Ureter (tissue), 1 donor: Measurements from ENCODE around the gene TEF. TPM values are rescaled to one million over a fixed set of nuclear protein-coding genes. Genes with fewer than 3 reads are reported as not detected.
"Not testable (repeated sequence)": the region's sequence is repeated elsewhere in the genome, so short reads cannot be mapped to it uniquely, and the experiment has no call there.

ENCODE experiments used
- DNase-seq: peaks from one replicate; pipeline ENCODE4 v3.0.0-alpha.2; 2020; ENCODE audit warnings: low spot score
- total RNA-seq: library from RNA; stranded (reverse); gene quantifications from one replicate; pipeline ENCODE4 v1.2.4, GENCODE V29; 2023
- donor health status: DM: yes; HTN: yes; CAD: no.

Gene TEF
- total RNA-seq, 1 donor from 2014 or later, result 27.5 TPM

DNA sequence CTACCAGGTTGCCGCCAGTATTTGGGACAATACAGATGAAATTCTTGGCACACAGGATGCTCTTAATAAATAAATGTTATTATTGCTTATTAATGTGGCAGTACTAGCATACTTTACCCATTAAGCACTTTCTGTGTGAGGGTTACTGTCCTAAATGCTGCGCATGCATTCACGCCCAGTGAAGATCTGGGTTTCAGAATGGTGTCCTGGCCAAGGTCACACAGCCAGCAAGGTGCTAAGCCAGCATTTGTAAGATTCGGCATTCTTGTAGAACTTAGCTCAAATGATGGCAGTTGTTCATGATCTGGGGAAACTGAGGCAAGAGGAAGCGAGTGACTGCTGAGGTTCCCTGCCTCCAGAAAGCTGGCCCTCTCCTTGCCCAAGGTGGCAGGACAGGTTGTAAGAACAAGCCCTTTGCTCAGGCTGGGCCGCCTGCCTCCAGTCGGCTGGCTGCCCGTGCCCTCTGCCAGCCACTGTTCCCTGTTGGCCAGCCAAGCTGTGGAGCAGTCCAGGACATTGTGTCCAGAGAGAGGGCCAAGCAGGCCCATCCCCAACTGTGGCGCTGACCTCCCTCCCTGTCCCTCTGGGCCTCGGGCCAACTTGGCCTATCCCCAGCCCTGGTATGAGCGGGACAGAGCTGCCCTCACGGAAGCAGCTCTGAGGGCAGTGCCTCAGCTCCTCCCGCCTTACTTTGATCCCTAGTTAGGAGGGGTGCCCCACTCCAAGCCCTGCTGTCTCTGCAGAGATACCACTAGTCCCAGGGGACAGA lies 36.1 kb downstream of the TEF start:
- DNase-seq, result peak; percentile 90

DNA sequence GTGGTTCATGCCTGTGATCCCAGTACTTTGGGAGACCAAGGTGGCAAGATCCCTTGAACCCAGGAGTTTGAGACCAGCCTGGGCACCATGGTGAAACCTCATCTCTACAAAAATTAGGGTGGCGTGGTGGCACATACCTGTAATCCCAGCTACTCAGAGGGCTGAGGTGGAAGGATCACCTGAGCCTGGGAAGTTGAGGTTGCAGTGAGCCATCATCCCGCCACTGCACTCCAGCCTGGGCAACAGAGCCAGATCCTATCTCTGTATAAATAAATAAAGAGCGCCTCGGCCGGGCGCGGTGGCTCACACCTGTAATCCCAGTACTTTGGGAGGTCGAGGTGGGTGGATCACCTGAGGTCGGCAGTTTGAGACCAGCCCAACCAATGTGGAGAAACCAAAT lies 37.0 kb downstream of the TEF start:
- no peak for DNase-seq

DNA sequence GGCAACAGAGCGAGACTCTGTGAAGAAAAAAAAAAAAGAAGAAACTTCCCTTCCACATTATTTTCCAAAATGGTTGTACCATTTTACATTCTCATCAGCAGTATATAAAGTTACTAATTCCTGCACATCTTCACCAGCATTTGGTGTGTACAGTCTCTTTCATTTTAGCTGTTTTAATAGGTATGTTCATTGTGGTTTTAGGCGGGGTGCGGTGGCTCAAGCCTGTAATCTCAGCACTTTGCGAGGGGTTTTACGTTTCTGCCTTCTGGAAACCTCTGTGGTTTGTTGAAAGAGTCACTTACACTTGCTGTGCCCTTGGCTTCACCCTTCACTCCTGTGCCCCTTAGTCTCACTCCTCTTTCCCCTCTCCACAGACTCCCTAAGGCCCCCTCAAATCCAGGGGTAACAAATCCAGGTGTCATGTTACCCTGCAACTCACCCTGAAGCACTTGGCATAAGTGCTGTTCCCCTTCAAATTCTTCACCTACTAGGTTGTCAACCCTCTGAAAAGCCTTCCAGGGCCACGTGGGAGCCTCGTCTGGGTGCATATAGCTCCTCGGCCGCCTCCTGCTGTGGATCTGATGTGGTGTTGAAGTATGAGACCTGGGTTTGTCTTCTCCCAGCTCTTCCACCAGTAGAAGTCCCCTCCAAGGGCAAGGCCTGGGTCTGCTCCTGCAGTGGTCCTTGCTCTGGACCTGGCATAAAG lies 44.1 kb downstream of the TEF start:
- no peak for DNase-seq

DNA sequence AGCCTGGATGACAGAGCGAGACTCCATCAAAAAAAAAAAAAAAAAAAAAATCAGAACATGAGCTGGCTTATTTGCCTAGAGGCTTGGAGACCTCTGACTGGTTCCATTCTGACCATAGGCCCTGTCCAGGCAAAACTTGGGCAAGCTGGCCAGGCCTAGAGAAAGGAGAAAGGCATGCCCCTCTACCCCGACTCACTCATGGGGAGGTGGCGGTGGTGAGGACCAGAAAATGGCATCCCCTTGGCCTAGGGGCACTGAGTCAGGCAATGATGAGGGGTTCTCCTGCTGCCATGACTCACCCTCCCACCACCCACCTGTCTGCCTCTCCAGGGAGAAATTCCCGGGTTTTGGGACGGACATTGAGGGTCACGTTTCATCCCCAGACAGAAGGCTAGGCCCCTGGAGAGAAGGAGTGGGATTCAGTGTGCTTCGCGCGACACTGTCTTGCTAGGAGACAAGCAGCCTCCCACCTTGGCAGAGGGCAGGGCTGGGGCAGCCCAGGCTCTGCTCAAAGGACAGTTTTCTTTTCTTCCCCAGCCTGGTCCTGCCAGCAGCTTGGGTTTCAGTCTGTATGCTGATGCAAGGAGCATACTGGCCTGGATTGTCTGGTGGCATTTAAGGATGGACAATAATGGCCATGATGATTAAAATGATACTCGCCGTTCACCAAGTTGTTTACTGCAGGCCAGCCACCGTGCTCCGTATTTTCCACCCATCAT lies 47.6 kb downstream of the TEF start:
- DNase-seq, result no peak

DNA sequence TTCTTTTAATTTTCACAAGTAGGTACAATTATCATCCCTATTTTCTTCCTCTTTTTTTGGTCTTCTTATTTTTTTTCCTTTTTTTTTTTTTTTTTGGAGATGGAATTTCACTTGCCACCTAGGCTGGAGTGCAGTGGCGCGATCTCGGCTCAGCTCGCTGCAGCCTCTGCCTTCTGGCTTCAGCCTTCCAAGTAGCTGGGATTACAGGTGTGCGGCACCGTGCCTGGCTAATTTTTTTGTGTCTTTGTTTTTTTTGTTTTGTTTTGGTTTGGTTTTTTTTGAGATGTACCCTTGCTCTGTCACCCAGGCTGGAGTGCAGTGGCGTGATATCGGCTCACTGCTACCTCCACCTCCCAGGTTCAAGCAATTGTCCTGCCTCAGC lies 48.2 kb downstream of the TEF start:
- no peak for DNase-seq

DNA sequence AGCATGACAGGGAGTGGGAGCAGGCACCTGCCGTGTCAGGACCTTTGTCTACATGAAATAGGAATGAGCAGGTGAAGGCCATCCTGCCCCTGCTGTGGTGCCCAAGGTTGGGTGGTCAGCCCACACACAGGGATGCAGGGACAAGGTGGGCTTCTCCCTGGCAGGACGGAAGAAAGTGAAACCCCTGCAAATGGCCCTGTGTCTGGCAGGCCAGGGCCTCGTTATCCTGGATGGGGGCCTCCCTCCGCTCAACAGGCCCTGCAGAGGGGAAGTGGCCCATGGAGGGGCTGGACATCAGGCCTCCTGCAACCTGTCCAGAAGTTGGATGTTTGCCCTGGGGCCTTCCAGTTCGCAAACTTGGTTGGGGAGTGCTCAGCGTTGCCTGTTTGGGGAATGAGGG lies 49.9 kb downstream of the TEF start:
- DNase-seq, result no peak

DNA sequence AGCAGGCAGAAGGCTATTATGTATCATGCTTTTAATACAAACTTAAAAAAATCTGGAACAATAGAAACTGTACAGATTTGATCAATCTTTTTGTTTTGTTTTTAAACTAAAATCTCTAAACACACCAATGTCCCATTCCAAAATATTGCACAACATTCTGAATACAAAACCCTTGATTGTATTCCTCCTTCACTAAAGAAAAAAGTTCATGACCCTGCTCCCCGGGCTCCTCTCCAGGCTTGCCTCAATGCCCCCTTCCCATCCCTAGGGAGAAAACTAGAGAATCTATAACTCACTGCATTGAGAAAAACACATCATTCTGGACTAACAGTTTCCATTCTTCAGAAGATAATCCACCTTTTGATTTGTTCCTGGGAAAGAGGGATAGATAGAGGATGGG lies 51.7 kb downstream of the TEF start:
- DNase-seq, result not testable (repeated sequence)

DNA sequence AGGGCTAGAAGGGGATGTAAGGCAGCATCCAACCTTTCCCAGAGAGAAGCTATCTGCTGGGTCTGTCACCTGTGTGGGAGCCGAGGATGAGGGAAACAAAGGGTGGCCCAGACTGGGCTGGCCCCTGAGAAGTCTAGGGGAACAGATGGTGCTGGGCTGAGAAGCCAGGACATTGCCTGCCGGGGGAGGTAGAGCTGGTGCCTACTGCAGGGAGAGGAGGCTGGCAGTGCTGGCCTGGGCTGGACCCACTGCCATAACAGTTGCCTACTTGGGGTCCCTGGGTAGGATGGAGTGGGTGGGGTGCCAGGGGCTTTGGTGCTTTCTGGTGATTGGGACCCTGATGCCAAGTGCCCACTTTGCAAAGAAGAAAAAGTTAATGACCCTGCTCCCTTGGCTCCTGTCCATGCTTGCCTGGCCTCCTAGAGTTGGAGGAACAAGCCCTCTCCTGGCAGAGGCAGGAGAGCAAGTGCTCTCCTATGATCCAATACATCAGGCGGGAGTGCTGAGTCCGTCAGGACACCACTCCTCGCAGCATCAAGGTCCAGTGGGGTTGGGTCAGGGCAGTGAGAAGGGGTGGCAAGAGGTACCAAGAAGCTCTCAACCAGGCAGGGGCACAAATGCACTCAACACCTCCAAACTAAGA lies 52.7 kb downstream of the TEF start:
- DNase-seq, result not testable (repeated sequence)

DNA sequence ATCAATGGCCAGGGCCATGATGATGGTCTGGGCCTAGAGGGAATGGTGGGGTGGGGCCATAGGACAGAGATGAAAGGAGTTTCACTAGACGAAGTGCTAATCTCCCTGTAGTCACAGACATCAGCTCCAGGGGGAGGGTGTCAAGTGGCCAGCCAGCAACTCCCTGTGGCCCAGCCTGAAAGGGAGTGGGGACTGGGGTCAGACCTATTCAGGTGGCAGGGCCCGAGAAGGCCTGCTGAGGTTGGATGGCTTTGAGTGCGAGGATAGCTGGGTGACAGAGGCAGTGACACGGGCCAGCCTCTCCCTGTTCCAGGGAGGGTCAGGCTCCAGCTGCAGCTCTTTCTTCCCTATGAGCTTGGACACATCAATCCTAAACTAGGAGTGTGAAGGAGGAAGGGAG lies 53.8 kb downstream of the TEF start:
- no peak for DNase-seq

DNA sequence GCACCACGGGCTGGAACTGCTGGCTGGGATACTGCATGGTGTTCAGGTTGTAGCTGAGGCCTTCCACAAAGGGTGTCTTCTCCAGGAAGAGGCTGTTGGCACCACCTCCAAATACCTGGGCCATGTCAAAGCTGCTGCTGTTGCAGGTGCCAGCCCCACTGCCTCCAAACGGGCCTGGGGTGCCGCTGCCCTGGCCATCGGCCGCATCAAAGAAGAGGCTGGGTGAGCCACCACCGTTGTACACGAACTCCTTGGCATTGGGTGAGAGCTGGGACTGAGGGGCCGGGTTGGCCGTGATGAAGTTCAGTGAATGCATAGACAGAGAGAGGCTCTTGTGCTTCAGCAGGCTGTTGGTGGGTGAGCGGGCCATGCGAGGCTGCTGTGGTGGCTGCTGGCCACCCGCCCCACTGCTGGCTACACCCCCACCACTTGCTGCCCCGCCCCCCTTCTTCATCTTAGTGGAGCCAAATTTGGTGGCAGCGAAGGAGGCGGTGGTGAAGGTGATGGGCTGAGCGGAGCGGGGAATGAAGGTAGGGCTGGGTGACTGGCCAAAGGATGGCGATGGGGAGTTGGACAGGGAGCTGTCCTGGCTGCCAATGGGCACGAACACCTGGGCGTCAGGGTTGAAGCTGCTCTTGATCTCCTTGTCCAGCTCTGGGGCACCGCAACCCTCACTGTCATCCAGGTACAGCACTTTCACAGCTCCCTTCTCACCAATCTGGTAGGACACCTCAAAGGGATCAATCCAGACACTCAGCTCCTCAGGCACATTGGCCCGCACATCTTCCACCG lies 54.8 kb downstream of the TEF start:
- no peak for DNase-seq

DNA sequence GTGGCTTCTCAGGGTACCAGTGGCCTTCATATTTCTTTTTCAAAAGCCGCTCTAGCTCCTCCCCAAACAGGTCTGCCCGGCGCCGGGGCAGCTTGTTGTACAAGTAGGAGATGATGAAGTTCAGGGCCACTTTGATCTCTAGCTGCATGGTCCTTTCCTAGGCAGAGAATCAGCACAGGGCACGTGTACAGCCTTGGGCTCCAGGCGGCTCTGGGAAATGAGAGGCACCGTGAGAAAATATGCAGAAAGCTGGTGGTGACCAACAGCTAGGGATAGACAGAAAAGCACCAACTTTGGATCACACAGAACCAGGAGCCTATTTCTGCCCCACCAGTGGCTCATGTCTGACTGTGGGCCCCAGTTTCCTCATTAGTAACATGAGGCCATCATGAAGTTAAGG lies 55.5 kb downstream of the TEF start:
- no peak for DNase-seq

DNA sequence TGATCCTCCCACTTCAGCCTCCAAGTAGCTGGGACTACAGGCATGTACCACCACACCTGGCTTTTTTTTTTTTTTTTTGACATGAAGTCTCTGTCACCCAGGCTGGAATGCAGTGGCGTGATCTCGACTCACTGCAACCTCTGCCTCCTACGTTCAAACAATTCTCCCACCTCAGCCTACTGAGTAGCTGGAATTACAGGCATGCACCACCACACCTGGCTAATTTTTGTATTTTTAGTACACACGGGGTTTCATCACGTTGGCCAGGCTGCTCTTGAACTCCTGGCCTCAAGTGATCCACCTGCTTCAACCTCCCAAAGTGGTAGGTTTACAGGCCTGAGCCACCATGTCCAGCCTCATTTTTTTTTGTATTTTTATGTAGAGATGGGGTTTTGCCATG lies 58.8 kb downstream of the TEF start:
- not testable (repeated sequence) for DNase-seq

DNA sequence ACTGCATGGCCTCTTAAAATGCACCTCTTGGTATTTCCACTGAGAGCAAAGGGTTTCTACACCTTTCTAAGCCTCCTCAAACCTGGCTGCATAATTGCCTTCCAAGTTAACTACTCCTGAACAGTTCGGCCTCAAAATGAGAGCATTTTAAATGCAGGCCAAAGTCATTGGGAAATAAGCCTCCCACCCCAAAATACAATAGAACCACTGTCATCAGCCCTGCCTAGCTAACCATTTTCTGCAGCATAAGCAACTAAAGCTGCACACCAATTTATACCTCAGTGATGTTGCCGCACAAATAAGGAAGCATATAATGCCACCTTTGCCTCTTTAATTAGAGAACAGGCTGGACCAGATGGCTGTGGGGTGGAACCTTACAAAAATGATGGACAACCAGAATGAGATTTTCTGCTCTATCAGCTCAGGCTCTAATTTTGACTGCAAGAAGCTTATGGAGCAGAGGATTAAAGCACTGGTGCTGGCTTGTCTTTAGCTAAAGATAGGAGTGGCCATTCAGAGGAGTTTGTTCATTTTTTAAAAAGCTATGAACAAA lies 60.6 kb downstream of the TEF start:
- DNase-seq, result no peak

DNA sequence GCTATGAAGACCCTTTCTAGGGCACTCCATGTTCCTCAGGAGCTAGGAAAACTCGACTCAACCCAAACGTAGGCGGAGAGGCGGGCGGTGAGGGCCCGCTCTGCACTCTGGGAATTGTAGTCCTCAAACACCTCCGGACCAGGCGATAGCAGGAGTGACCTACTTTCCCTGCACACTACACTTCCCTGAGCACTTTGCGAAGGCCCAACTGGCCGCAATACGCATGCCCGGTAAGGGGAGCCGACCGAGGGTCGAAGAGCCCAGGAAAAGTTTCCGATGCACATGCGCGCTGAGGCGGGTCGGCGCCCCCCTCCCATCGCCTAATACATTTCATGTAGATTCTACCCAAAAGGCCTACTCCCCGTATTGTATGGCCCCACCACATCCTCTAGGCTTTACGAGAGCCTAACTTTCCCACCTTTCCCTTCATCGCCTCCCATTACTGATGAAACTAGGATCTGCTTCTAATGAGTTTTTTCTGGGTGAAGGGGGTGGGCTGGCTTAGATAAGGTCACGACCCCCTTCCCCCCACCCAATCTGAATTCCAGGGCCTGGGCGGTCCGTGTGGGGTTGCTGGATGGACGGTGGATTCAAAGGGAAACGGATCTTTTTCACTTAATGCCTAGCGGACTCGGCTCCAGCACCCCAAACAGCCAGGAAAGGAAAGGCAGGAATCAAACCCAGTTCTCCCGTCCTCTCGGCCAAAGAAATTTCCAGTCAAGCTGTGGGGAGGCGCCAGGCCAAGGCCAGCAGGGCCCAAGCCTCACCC lies 62.8 kb downstream of the TEF start:
- peak; percentile 91 for DNase-seq

DNA sequence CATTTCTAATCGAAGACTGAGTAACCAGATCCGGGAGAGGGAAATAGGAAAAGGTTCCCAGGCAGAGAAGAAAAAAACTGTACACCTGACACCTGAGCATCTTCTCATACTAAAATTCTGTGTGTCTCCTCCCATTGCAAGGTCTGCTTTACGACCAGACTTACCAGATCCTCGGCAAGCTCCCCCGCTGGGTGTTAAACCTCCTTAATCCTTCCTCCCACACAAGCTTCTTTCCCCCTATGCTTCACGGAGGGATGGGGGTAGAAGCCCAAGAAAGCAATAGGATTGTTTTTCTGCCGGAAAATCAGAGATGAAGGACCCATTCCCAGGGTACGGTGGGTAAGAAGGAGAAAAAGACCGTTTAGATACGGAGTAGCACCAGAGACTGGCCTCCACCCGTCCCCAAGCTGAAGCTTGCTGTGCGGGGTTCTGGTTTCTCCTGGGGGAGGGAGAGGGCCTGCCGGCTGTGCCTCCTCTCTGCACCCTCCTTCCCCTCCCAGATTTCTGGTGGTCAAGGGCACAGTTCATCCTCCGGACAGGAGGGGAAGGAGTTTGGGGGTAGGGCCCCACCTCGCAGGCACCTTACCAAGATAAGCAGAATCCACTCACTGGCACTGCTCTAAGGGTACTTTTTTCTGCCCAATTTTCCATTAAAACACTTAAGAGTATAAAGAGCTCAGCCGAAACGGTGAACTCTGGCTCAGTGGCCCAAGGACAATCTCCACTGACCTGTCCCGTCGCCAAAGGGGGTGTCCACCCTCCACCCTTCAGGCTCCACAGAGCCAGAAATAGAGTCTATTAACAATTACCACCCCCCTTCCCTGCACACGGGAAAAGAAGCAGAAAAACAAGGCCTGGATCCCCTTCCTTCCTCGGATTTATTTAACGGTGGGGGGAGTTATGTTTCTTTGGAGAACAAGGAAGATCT lies 63.7 kb downstream of the TEF start:
- peak; percentile 54 for DNase-seq

DNA sequence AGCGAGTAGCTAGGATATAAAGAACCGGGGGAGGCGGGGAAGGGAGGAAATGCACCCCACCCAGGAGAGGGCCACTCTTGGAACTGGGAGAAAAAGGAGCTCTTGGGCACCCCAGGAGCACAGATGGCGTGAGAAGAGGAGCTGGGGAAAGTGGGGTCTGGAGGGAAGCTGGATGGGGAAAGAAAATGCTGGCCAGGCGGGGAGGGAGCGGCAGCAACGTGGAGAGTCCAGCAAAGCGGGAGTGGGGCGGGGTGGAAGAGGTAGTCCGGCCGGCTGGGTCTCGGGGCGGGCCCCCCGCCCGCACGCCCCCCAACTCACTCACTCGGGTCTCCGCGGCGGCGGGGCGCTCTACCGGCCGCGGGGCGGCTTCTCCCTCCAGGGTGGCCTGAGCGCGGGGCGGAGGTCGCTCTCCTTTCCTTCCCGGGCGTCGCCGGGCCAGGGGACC lies 64.3 kb downstream of the TEF start:
- DNase-seq, result peak; percentile 61

DNA sequence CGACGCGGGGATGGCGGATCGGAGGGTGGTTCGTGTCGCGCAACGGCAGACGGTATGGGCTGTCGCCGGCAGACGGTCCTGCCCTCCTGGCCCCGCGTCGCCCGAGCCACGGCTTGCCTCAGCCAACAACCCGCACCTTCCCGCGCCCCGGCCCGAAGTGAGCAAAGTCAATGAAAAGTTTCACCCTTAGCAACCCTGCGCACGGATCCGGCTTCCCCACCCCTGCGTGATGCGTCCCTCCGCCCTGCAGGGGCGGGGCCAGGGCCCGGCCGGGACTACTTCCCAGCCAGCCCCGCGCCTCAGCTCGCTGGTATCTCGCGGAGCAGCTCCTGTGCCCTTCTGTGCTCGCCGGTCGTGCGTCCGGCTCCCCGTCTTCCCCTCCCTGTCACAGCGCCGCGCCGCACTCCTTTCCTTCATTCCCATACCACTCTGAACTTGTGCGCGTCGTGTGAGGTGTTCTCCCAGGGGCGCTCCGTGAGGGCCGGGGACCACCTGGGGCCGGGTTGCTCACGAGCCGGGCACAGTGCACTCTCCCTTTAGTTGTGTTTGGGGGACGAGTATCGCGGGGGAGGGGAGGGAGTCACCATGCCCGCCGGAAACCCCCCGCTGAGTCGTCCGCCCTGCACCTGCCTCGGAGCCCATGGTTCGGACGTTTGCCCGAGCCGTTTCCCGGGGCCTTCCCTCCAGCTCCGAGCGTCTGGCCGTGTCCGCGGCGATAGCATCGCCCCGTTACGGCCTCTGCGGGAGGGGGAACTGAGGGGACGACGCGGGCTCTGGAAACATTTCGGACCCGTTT lies 65.1 kb downstream of the TEF start, which contains the start of gene TOB2:
TOB2 (minus strand) TSS at position 163 of the 796 bp plus-strand sequence. CDS start 9,456 bp downstream, outside the sequence.
- DNase-seq, result peak; percentile 96
